ENCODE data around the gene ITIH4. TPM values are rescaled to one million over a fixed set of nuclear protein-coding genes. Genes with fewer than 3 reads are reported as not detected.

The ITIH4 gene
- total RNA-seq, 1 donor from 2014 or later = 6.3 TPM

- TF ChIP-seq CTCF (conservative IDR thresholded peaks at IDR 0.05) = no peak
- no peaks in the 10 kb centered on the region for H3K9me3 Mint-ChIP-seq
- DNase-seq (ENCODE audit: low read depth, low spot score) = no peak
- peaks cover 17% of the 10 kb centered on the region for H3K27me3 Mint-ChIP-seq (ENCODE audit: low read depth)
- no peak overlapping the region for H3K4me3 Mint-ChIP-seq
- no peaks in the 10 kb centered on the region for H3K36me3 Mint-ChIP-seq (ENCODE audit: low read depth)
- no peak overlapping the region for H3K27ac Mint-ChIP-seq (ENCODE audit: unreplicated experiment)
- H3K4me1 Mint-ChIP-seq = no peaks in the 10 kb centered on the region
Observed at GRCh38 chr3:52783211-52783555, 47.3 kb downstream of the ITIH4 start.

GRCh38 chr3:52782412-52783210 is 47.9 kb downstream of the ITIH4 start:
- DNase-seq (ENCODE audit: low read depth, low spot score) = no peak
- Mint-ChIP-seq H3K4me3 (no peak overlapping the region), H3K4me1 (no peaks in the 10 kb centered on the region), H3K27me3 (ENCODE audit: low read depth) (peaks cover 17% of the 10 kb centered on the region), H3K9me3 (no peaks in the 10 kb centered on the region), H3K27ac (ENCODE audit: unreplicated experiment) (no peak overlapping the region), H3K36me3 (ENCODE audit: low read depth) (no peaks in the 10 kb centered on the region)
- no peak for TF ChIP-seq CTCF (conservative IDR thresholded peaks at IDR 0.05)

- no peak overlapping the region for H3K27ac Mint-ChIP-seq (ENCODE audit: unreplicated experiment)
- no peak for DNase-seq (ENCODE audit: low read depth, low spot score)
- no peak for TF ChIP-seq CTCF (conservative IDR thresholded peaks at IDR 0.05)
- H3K27me3 Mint-ChIP-seq (ENCODE audit: low read depth) = peaks cover 17% of the 10 kb centered on the region
- H3K9me3 Mint-ChIP-seq = no peaks in the 10 kb centered on the region
- H3K36me3 Mint-ChIP-seq (ENCODE audit: low read depth) = no peaks in the 10 kb centered on the region
- H3K4me1 Mint-ChIP-seq = no peaks in the 10 kb centered on the region
- H3K4me3 Mint-ChIP-seq = no peak overlapping the region
Observed at GRCh38 chr3:52781741-52782140, 48.7 kb downstream of the ITIH4 start.

- H3K4me3 Mint-ChIP-seq = no peak overlapping the region
- no peak for DNase-seq (ENCODE audit: low read depth, low spot score)
- no peak overlapping the region for H3K27ac Mint-ChIP-seq (ENCODE audit: unreplicated experiment)
- TF ChIP-seq CTCF (conservative IDR thresholded peaks at IDR 0.05) = no peak
- no peaks in the 10 kb centered on the region for H3K36me3 Mint-ChIP-seq (ENCODE audit: low read depth)
- no peaks in the 10 kb centered on the region for H3K4me1 Mint-ChIP-seq
- H3K27me3 Mint-ChIP-seq (ENCODE audit: low read depth) = peaks cover 17% of the 10 kb centered on the region
- no peaks in the 10 kb centered on the region for H3K9me3 Mint-ChIP-seq
Observed at GRCh38 chr3:52779837-52780585, 50.5 kb downstream of the ITIH4 start.

DNA sequence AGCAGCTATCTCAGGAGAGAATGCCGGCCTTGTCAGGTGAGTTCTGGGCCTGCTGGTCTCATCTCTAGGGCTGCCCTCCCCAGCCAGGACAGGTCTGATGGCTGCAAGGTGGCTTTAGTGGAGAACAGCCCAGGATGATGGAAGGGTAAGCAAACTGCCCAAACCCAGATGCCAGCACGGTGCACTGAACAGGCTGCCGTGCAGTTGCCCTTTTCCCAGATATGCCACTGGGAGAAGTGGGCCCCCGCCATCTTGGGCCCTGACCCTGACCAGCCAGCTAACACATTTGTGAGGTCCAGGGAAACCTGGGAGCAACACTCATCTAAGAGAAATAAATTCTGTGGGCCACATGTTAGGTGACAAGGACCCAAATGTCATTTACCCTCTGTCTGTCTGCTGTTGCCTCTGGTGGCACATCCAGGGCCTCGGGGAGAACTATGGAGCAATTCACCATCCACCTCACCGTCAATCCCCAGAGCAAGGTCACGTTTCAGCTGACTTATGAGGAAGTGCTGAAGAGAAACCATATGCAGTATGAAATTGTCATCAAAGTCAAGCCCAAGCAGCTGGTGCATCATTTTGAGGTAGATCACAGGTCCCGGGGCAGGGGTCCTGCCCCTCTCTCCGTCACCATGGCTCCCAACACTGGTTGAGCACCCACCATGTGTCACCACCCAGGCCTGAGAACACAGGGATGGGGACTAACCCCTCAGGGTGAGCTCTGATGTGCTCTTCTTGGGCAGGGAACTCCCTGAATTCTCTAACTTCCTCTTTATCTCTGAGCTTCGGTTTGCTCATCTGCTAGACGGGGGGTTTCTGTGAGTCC is 51.2 kb downstream of the ITIH4 start:
- no peak overlapping the region for H3K4me3 Mint-ChIP-seq
- no peak for TF ChIP-seq CTCF (conservative IDR thresholded peaks at IDR 0.05)
- no peak for DNase-seq (ENCODE audit: low read depth, low spot score)
- H3K27me3 Mint-ChIP-seq (ENCODE audit: low read depth) = peaks cover 17% of the 10 kb centered on the region
- no peaks in the 10 kb centered on the region for H3K4me1 Mint-ChIP-seq
- H3K36me3 Mint-ChIP-seq (ENCODE audit: low read depth) = no peaks in the 10 kb centered on the region
- no peak overlapping the region for H3K27ac Mint-ChIP-seq (ENCODE audit: unreplicated experiment)
- H3K9me3 Mint-ChIP-seq = no peaks in the 10 kb centered on the region

All from neural crest cell (in vitro differentiated cells).